ENCODE results near the gene RASGRF1. TPM values are rescaled to one million over a fixed set of nuclear protein-coding genes. Genes with fewer than 3 reads are reported as not detected.

The RASGRF1 gene
- polyA plus RNA-seq, 1 donor from 2014 or later: 11.0 TPM

DNA sequence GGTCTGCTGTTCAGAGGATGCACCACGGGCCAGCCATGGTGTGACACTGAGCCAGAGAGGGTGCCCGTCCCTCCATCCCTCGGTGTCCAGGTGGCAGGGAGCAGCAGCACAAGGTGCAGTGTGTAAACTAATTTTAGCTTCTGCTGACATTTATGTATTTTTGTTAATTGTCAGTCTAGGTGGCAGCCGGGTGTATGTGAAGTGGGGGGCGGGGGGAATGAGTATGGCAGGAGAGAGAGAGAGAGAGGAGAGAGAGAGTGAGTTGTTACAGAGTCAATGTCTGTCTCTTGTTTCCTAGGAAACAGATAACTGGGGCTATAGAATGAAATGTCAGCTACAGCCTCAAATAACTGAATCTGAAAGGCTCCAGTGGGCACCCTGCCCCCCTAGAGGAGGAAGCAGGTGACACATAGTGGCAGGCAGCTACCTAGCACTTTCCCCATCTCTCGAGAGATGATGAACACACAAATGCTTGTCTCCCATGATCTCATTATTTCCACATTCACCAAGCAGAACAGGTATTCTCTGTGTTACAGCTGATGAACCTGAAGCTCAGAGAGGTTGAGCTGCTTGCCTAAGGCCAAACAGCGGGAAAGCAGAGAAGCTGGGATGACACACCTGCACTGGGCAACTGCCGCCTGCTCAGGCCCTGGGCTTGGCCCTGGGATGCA, 24.7 kb downstream of the RASGRF1 start:
- H3K36me3 ChIP-seq (ENCODE audit: insufficient read depth, low read length): no peaks in the 10 kb centered on the region
- H3K9me2 ChIP-seq (ENCODE audit: insufficient read depth, low read length): no peaks in the 10 kb centered on the region
- no peaks in the 10 kb centered on the region for H4K20me1 ChIP-seq (ENCODE audit: insufficient read depth)
- H2AFZ ChIP-seq (ENCODE audit: low read depth, low read length): no peak overlapping the region
- TF ChIP-seq EP300 (conservative IDR thresholded peaks at IDR 0.05; ENCODE audit: poor library complexity, severe bottlenecking) (peak; percentile 95), SMC3 (conservative IDR thresholded peaks at IDR 0.05; ENCODE audit: poor library complexity) (peak; percentile 72), POLR2AphosphoS5 (IDR thresholded peaks at IDR 0.05) (peak; percentile 83), EZH2 (IDR thresholded peaks at IDR 0.05; ENCODE audit: borderline replicate concordance, insufficient read depth, low read length, poor library complexity, severe bottlenecking) (no peak), MXI1 (conservative IDR thresholded peaks at IDR 0.05; ENCODE audit: poor library complexity, severe bottlenecking) (no peak), RAD21 (conservative IDR thresholded peaks at IDR 0.05) (peak; percentile 76), TAF1 (IDR thresholded peaks at IDR 0.05; ENCODE audit: low read depth) (no peak)
- TF ChIP-seq, protein P1, sequence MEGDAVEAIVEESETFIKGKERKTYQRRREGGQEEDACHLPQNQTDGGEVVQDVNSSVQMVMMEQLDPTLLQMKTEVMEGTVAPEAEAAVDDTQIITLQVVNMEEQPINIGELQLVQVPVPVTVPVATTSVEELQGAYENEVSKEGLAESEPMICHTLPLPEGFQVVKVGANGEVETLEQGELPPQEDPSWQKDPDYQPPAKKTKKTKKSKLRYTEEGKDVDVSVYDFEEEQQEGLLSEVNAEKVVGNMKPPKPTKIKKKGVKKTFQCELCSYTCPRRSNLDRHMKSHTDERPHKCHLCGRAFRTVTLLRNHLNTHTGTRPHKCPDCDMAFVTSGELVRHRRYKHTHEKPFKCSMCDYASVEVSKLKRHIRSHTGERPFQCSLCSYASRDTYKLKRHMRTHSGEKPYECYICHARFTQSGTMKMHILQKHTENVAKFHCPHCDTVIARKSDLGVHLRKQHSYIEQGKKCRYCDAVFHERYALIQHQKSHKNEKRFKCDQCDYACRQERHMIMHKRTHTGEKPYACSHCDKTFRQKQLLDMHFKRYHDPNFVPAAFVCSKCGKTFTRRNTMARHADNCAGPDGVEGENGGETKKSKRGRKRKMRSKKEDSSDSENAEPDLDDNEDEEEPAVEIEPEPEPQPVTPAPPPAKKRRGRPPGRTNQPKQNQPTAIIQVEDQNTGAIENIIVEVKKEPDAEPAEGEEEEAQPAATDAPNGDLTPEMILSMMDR (IDR thresholded peaks at IDR 0.05; ENCODE audit: poor library complexity, severe bottlenecking): peak; percentile 77
- TF ChIP-seq, protein P2, sequence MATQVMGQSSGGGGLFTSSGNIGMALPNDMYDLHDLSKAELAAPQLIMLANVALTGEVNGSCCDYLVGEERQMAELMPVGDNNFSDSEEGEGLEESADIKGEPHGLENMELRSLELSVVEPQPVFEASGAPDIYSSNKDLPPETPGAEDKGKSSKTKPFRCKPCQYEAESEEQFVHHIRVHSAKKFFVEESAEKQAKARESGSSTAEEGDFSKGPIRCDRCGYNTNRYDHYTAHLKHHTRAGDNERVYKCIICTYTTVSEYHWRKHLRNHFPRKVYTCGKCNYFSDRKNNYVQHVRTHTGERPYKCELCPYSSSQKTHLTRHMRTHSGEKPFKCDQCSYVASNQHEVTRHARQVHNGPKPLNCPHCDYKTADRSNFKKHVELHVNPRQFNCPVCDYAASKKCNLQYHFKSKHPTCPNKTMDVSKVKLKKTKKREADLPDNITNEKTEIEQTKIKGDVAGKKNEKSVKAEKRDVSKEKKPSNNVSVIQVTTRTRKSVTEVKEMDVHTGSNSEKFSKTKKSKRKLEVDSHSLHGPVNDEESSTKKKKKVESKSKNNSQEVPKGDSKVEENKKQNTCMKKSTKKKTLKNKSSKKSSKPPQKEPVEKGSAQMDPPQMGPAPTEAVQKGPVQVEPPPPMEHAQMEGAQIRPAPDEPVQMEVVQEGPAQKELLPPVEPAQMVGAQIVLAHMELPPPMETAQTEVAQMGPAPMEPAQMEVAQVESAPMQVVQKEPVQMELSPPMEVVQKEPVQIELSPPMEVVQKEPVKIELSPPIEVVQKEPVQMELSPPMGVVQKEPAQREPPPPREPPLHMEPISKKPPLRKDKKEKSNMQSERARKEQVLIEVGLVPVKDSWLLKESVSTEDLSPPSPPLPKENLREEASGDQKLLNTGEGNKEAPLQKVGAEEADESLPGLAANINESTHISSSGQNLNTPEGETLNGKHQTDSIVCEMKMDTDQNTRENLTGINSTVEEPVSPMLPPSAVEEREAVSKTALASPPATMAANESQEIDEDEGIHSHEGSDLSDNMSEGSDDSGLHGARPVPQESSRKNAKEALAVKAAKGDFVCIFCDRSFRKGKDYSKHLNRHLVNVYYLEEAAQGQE (IDR thresholded peaks at IDR 0.05; ENCODE audit: borderline replicate concordance): peak; percentile 77
- H3F3A ChIP-seq (ENCODE audit: insufficient read depth, low read length, poor library complexity, severe bottlenecking): no peaks in the 10 kb centered on the region
- peak overlapping the region; percentile 86 for H3K27ac ChIP-seq (ENCODE audit: low read length)
- peak overlapping the region; percentile 47 for H3K4me3 ChIP-seq (ENCODE audit: low read length)
- peak overlapping the region; percentile 37 for H3K4me2 ChIP-seq (ENCODE audit: low read length)
- H3K79me2 ChIP-seq (replicated peaks; ENCODE audit: insufficient read depth, low read length): no peaks in the 10 kb centered on the region
- no peaks in the 10 kb centered on the region for H3K9me3 ChIP-seq (ENCODE audit: low read length)
- H3K9ac ChIP-seq (ENCODE audit: low read length): peak overlapping the region; percentile 65
- no peaks in the 10 kb centered on the region for H3K27me3 ChIP-seq (ENCODE audit: insufficient read depth, low read depth, low read length)

DNA sequence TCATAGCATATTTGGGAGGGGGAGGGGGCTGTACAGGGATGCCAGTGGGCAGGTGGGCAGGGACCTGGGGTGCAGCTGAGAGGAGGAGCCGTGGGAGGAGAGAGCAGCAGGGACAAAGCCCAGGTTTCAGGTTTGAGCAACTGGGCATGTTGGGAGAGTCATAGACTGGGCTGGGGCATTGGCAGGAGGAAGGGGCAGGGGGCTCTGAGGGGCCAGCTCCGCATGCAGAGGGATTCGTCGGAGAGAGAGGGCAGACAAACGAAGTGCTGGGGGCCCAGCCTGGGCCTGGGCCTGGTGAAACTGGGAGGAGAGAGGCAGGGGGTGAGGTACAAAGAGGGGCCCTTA, 25.2 kb downstream of the RASGRF1 start:
- Histone ChIP-seq H4K20me1 (ENCODE audit: insufficient read depth) (no peaks in the 10 kb centered on the region), H3K27ac (ENCODE audit: low read length) (peak overlapping the region; percentile 86), H2AFZ (ENCODE audit: low read depth, low read length) (no peak overlapping the region), H3K4me2 (ENCODE audit: low read length) (peak overlapping the region; percentile 37), H3K27me3 (ENCODE audit: insufficient read depth, low read depth, low read length) (no peaks in the 10 kb centered on the region), H3K36me3 (ENCODE audit: insufficient read depth, low read length) (no peaks in the 10 kb centered on the region), H3K79me2 (replicated peaks; ENCODE audit: insufficient read depth, low read length) (no peaks in the 10 kb centered on the region), H3K4me3 (ENCODE audit: low read length) (peak overlapping the region; percentile 42), H3K9ac (ENCODE audit: low read length) (peak overlapping the region; percentile 65), H3K9me2 (ENCODE audit: insufficient read depth, low read length) (no peaks in the 10 kb centered on the region), H3K9me3 (ENCODE audit: low read length) (no peaks in the 10 kb centered on the region), H3F3A (ENCODE audit: insufficient read depth, low read length, poor library complexity, severe bottlenecking) (no peaks in the 10 kb centered on the region)
- no peak for TF ChIP-seq TAF1 (IDR thresholded peaks at IDR 0.05; ENCODE audit: low read depth)
- no peak for TF ChIP-seq POLR2AphosphoS5 (IDR thresholded peaks at IDR 0.05)
- TF ChIP-seq EZH2 (IDR thresholded peaks at IDR 0.05; ENCODE audit: borderline replicate concordance, insufficient read depth, low read length, poor library complexity, severe bottlenecking): no peak
- TF ChIP-seq MXI1 (conservative IDR thresholded peaks at IDR 0.05; ENCODE audit: poor library complexity, severe bottlenecking): no peak

Data from neural cell (in vitro differentiated cells).